Right renal pelvis (tissue), 4 donors: ENCODE measurements around the gene TRMT1. TPM values are rescaled to one million over a fixed set of nuclear protein-coding genes. Genes with fewer than 3 reads are reported as not detected.

Experiments
- DNase-seq, 4 donors: peaks; one replicate each; pipeline ENCODE4 v3.0.0-alpha.2; 2013; ENCODE audit warnings: low read depth in 4 of 4, low spot score in 3 of 4, missing footprints in 1 of 4
- polyA plus RNA-seq, 4 donors: library from polyadenylated mRNA; unstranded; fragments of 120-200 nt; gene quantifications; one replicate each; pipeline ENCODE4 v1.2.1, GENCODE V29; 2013; ENCODE audit not compliant: insufficient read length in 4 of 4

TRMT1 gene
- polyA plus RNA-seq, 4 donors = 29.0 to 38.4 (median 35.2) TPM

DNA sequence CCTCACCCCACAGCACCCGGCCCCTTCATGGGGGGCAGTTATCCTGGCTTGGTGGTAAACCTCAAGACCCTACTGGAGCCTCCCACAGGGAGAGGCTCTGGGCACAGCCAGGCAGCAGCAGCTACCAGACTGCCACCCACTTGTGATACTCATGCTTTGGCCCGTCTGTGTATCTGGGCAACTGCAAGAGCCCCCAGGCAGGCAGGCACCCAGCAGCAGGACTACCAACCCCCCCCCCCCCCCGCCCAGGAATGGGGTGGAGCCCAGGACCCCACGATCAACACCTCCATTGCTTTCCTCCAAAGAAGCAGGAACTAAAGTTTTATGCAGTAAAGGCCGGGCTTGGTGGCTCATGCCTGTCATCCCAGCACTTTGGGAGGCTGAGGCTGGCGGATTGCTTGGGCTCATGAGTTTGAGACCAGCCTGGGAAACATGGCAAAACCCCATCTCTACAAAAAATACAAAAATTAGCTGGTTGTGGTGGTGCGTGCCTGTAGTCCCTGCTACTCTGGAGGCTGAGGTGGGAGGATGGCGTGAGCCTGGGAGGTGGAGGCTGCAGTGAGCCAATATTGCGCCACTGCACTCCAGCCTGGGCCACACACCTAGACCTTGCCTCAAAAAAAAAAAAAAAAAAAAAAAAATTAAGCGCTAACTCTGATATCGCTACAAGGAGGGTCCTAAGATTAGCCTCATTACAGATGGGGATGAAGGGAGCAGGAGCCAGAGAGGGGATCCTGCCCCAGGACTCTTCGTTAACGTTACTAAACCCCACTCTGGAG lies 12.8 kb downstream of the TRMT1 start:
- no peak for DNase-seq

GRCh38 chr19:13102666-13103580 lies 13.6 kb downstream of the TRMT1 start, which contains the start of gene LYL1:
LYL1 (minus strand) TSS chr19:13102858; CDS start chr19:13101171, 1,687 bp downstream.
- DNase-seq = no peak

DNA sequence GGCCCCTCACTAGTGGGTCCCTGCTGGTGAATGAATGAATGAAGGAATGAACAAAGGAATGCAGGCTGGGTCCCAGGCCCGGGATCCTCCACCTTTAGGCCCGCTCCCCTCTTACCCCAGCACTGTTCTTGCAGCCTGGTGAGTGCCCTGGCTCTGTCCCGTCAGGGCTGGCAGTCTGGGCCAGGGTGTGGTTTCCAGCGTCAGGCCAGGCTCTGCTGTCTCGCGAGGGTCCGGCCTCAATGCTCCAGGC lies 14.2 kb downstream of the TRMT1 start:
- DNase-seq = no peak

DNA sequence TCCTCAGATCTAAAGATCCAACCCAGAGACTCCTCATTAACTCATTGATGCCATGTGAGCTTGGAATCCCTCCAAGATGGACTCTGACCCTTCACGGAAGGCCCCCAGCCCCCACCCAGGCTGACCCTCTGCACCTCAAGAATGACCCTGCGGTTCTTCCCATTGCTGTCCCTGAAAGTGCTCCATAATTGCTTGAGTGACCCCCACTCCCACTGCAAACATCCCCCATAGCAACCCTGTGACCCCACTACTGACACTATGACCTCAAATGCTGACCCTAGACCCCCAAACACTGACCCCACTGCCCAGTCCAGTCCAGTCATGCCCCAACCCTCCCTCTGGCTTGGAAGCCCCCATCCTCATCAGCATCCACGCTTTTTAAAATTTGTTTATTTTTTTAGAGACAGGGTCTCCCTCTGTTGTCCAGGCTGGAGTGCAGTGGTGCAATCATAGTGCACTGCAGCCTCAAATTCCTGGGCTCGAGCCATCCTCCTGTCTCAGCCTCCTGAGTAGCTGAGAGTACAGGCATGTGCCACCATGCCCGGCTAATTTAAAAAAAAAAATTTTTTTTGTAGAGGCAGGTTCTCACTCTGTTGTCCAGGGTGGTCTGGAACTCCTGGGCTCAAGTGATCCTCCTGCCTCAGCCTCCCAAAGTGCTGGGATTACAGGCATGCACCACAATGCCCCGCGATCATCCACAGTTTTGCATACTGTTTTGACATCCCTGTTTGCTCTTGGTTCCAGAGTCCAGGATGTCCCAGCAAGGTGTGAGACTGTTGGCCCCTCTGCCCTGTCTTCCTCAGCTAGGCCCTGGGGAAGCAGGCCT lies 14.7 kb downstream of the TRMT1 start:
- DNase-seq = no peak

DNA sequence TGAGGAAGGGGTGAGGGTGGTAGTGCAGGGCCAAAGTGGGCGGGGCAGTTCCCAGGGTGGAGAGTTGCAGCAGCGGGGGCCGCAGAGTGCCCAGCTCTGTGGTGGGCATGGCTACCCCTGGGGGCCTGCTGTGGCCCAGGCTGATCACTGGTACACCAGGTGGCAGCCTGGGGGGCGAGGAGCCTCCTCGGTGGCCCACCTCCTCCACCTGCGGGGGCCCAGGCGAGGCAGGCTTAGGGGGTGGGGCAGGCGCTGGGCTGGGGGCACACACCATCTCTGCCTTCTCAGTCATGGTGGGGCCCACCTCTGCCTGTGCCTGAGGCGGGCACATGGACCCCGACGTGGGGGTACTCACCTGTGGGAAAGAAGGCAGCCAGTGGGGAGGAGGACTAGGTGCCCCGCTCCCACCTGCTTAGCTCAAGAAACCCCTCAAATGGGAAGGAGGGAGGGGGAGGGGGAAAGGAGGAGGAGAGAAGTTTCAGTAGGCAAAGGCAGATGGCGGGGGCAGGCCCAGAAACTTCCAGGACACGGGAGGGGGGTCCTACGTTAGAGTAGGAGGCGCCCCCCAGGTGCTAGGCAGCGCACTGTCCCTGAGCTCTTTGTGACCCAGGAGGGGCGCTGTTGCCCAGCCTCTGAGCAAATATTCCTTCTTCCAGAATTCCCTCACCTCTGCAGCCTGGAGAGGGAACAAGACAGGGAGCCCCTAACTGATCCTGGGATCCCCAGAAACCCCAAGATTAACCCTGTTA lies 15.5 kb downstream of the TRMT1 start:
- no peak for DNase-seq

DNA sequence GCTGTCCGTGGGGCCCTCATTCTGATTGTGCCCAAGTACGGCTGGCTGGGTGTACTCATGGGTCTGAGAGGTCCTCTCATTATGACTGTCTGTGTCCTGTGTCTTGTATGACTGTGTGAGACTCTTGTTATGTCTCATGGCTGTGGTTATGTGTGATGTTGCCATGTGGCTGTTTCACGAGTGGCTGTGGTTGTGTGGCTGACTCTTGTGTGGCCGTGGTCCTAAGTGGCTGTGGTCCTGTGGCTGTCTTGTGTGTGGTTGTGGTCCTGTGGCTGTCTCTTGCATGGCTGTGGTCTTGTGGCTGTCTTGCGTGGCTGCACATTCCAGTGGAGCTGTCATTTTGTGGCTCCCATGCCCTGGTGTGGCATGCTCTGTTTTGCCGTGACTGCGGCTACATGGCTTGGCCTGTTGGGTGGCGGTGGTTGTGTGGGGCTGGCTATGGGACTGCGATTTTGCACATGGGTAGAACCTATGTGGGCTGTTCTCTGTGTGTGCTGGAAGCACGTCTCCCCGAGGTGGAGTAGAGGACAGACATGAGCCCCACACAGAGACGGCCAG lies 16.4 kb downstream of the TRMT1 start:
- no peak for DNase-seq

GRCh38 chr19:13099073-13099999 lies 17.2 kb downstream of the TRMT1 start:
- no peak for DNase-seq

DNA sequence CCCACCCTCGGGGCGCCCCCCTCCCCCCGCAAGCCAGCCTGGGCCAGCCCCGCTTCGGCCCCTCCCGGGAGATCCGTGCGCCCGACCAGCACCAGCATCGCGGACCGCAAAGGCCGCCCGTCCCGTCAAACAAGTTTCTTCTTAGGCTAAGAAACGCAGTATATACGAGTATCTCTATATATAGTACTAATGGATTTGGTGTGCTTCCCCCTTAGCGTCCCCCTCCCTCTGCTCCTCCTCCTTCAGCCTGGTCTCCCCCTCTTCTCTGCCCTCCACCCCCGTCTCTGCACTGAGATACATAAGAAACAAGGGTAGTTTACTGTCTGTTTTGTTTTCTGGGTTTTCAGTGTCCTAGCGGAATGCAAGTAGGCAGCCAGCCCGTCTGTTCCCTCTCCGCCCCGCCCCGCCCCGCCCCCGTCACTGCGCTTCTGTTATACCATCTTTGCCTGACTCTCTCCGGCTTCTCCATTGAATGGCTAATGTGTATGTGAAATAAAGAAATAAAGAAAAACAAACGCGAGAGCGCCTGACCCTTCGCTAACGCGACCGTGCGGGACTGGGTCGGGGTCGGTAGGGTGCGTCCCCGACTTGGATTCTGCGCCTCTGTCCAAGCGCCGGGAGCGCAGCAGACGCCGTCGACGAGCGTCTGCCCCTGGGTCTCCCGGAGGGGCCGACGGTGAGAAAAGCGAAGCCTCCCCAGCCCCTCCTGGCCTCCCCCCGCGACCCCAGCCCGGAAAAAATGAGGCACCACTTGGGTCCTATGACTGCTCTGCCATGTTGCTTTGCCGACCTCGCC lies 18.1 kb downstream of the TRMT1 start:
- DNase-seq = no peak

GRCh38 chr19:13097463-13098258 lies 18.9 kb downstream of the TRMT1 start:
- DNase-seq = no peak

DNA sequence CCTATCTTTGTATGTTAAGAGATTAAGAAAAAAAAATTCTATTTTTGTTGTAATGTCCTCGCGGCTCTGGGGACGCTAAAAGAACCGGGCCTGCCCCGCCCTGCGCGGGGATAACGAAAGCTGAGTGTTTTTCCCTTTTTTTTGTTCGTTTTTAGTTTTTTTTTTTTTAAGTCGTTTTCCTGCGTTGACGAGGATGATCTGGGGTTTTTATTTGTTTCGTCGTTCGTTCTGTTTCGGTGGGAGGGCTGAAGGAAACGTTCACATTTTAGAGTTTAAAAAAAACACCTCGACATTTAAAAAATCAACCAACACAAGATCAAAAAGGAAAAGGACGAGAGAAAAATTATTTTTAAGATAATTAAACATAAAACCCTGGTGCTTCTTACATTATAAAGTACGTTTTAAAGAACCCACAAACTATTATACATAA lies 19.5 kb downstream of the TRMT1 start:
- DNase-seq = no peak

- no peak for DNase-seq
These were observed 20.3 kb downstream of the TRMT1 start for GRCh38 chr19:13095934-13096927.

DNA sequence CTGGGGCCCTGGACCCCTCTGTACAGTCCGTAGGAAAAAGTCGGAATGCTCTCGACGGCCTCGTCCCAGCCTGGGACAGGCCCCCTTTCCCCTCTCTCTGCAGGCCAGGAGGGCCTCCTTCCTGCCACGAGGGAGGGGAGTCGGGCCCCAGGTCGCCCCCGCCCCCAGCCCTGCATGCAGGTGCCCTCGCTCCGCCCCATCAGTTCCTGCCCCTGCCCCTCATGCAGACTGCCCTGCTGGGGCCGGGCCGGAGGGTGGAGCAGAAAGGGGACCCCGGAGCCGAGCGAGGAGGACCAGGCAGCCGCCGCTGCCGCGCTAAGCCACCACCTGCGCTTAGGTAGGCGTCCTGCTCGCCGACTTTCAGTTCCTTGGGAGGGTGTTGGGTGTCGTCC lies 21.2 kb downstream of the TRMT1 start:
- no peak for DNase-seq

DNA sequence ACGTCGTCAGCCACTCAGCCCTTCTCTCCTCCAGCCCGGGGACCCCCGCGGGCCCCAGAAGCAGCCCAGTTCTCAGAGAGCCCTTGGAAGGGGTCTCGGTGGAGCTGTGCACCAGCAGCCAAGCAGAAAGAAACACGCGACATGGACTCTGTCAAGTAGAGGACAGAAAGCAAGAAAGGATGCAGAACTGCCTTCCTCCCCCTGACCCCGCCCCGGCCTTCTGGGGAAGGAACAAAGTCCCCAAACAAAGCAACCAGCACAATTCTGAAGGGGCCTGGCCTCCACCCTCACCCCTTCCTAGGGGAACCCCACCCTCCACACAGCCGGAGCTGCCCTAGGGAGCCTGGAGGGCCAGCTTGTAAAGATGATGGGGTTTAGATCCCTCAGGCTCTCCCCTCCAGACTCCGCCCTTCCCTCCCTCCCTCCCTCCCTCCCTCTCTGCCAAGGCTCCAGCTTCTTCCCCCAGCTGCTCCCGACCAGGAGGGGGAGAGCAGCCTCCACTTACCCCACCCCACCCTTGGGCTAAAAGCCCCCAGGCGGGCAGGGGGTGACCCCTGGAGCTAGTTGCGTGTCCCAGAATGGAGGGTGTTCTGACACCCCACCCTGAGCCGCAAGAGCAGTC lies 21.7 kb downstream of the TRMT1 start:
- DNase-seq = no peak

GRCh38 chr19:13094106-13094504 lies 22.4 kb downstream of the TRMT1 start:
- no peak for DNase-seq

DNA sequence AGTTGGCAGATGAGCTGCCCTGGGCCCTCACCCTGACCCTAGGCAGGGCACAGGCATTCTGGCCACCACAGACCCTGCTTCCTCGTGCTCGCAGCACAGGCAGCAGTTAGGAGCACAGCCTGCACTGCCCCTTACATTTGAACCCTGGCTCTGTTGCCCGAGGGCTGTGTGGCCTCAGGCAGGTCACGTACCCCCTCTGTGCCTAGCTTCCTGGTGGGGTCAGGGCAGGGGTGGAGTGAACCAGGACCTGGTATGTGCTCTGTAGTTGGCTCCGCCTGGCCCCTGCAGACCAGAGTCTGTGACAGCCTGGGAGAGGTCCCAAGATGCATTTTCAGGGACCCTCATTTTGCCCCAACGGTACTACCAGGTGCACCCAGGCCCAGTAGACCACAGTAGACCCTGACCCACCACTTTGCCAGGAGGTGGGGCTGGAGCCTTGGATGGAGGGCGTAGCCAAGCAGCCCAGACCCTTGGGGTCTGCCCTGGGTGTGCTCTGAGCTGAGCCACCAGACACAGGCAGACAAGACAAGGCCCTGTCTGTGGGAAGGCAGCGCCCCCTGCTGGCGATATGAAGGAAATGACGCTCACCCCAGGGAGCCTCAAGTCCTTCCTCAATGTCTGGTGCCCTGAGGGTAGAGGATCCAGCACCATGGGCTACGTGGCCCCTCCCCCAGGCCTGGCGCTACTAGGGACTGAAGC lies 23.0 kb downstream of the TRMT1 start:
- no peak for DNase-seq
